CD4-positive, alpha-beta T cell (primary cell): ENCODE measurements around the gene SLC49A4. TPM values are rescaled to one million over a fixed set of nuclear protein-coding genes. Genes with fewer than 3 reads are reported as not detected.

ENCODE experiments used
- ATAC-seq: fragments of 200-7000 bp; cut with Tn5 transposase; one replicate; pipeline ENCODE4 v1.10.0; 2022; ENCODE audit warnings: mild to moderate bottlenecking; ENCODE audit not compliant: poor library complexity
- CTCF ChIA-PET: fragments of 350-600 bp; sonication (Branson Sonifier 250); formaldehyde crosslinking; loops from one replicate; lab custom pipeline; 2021; ENCODE audit warnings: antibody characterized with exemption, inconsistent platforms; lab: Charles Lee
- POLR2A ChIA-PET: fragments of 350-600 bp; sonication (Branson Sonifier 250); formaldehyde crosslinking; loops from one replicate; lab custom pipeline; 2021; ENCODE audit warnings: antibody characterized with exemption, inconsistent platforms; lab: Charles Lee
- DNase-seq, 14 experiments: peaks; one replicate each; pipeline ENCODE4 v3.0.0-alpha.2; 2013 to 2020; ENCODE audit warnings: mixed read lengths in 2 of 14
- H3K27ac ChIP-seq, 2 donors: one replicate each; pipeline versions ENCODE4 v1.5.1 to v1.7.0; 2013; ENCODE audit warnings: low read length in 2 of 2, low read depth in 1 of 2, mild to moderate bottlenecking in 1 of 2
- H3K27me3 ChIP-seq, 2 experiments: 1 replicate in 1 of 2; 2 replicates in 1 of 2; pipeline versions ENCODE4 v1.6.1 to v1.7.0; 2013; ENCODE audit warnings: low read length in 2 of 2, control low read depth in 1 of 2, mild to moderate bottlenecking in 1 of 2, moderate library complexity in 1 of 2; ENCODE audit not compliant: insufficient read depth in 2 of 2, control insufficient read depth in 1 of 2
- H3K36me3 ChIP-seq: one replicate; pipeline ENCODE4 v1.6.1; 2013; ENCODE audit warnings: low read length, control low read depth; ENCODE audit not compliant: insufficient read depth
- H3K4me1 ChIP-seq: one replicate; pipeline ENCODE4 v1.6.1; 2013; ENCODE audit warnings: low read length, control low read depth; ENCODE audit not compliant: insufficient read depth
- H3K4me3 ChIP-seq: one replicate; pipeline ENCODE4 v1.5.1; 2013; ENCODE audit warnings: mild to moderate bottlenecking, low read length, moderate library complexity
- H3K9me3 ChIP-seq, 2 experiments: 1 replicate in 1 of 2; 2 replicates in 1 of 2; pipeline versions ENCODE4 v1.6.1 to v1.7.0; 2013; ENCODE audit warnings: low read length in 2 of 2, mild to moderate bottlenecking in 2 of 2, control low read depth in 1 of 2, moderate library complexity in 1 of 2; ENCODE audit not compliant: control insufficient read depth in 1 of 2, insufficient read depth in 1 of 2
- H3K27ac Mint-ChIP-seq: one replicate; pipeline ENCODE4 v1.8.0; 2020; ENCODE audit warnings: mixed read lengths
- H3K27me3 Mint-ChIP-seq: one replicate; pipeline ENCODE4 v1.8.0; 2021; ENCODE audit warnings: mixed read lengths
- H3K36me3 Mint-ChIP-seq: one replicate; pipeline ENCODE4 v1.8.0; 2021; ENCODE audit warnings: low read depth, mixed read lengths
- H3K4me1 Mint-ChIP-seq: one replicate; pipeline ENCODE4 v1.8.0; 2021; ENCODE audit warnings: low read depth, mixed read lengths
- H3K4me3 Mint-ChIP-seq: one replicate; pipeline ENCODE4 v1.8.0; 2020; ENCODE audit warnings: mild to moderate bottlenecking, mixed read lengths
- H3K9me3 Mint-ChIP-seq: one replicate; pipeline ENCODE4 v1.8.0; 2020; ENCODE audit warnings: mixed read lengths
- intact Hi-C, 2 experiments: fragments of 100-400 bp; cut with DNase I in 1 of 2; cut with micrococcal nuclease in 1 of 2; formaldehyde crosslinking; loops; one replicate each; pipeline versions ENCODE4 v1.15.1 to v1.9.0; 2023 to 2025; cut with DNase I, micrococcal nuclease
- total RNA-seq, 174 experiments: library from RNA in 2 of 174; stranded (reverse) in 2 of 174; gene quantifications; one replicate each; pipeline ENCODE4 v1.2.3 and lab custom pipeline; 2021 to 2026
- TF ChIP-seq, protein P1 (sequence below): fragments of 200-600 bp; IDR thresholded peaks from one replicate; pipeline ENCODE4 v1.8.0; 2022; ENCODE audit warnings: antibody characterized with exemption, mild to moderate bottlenecking

SLC49A4 gene
- total RNA-seq, 2 experiments from 2014 or later, result 4.7 to 5.1 TPM

DNA sequence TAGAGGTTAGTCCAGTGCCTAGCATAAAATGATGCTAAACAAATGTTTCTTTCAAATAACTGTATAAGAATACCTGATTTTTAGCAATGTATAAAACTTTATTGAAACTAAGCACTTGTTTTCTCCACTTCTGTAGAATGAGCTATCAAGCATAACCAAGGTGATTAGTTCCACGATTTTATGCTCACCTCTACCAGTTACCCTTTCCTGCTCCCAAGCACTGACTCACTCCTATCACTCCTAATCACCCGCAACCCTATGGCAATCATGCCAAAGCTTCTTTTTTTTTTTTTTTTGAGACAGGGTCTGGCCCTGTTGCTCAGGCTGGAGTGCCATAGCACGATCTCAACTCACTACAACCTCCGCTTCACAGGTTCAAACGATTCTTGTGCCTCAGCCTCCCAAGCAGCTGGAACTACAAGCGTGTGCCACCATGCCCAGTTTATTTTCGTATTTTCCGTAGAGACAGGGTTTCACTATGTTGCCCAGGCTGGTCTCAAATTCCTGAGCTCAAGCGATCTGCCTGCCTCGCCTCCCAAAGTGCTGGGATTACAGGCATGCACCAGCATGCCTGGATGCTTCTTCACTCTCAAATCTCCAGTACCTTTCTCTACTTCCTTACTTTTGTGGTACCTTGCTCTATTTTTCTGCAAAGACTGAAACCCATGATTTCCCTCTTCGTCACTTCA, 5.1 kb upstream of the SLC49A4 start:
- Histone ChIP-seq H3K4me1 (peaks cover 17% of the 10 kb centered on the region), H3K4me3 (no peak overlapping the region), H3K27ac (no peak overlapping the region), H3K36me3 (peaks cover 10% of the 10 kb centered on the region), H3K9me3 (no peaks in the 10 kb centered on the region), H3K27me3 (no peaks in the 10 kb centered on the region)
- POLR2A ChIA-PET, result interaction anchor here (0.7 kb wide), 1 partner anchor 236 kb away, joined by 3 read pairs; no protein-coding TSS in a partner anchor
- no peaks in the 10 kb centered on the region for H3K27me3 Mint-ChIP-seq
- no peak overlapping the region for H3K27ac Mint-ChIP-seq
- ATAC-seq (no peak), DNase-seq (no peak)
- H3K4me3 Mint-ChIP-seq, result no peak overlapping the region
- TF ChIP-seq, protein P1, sequence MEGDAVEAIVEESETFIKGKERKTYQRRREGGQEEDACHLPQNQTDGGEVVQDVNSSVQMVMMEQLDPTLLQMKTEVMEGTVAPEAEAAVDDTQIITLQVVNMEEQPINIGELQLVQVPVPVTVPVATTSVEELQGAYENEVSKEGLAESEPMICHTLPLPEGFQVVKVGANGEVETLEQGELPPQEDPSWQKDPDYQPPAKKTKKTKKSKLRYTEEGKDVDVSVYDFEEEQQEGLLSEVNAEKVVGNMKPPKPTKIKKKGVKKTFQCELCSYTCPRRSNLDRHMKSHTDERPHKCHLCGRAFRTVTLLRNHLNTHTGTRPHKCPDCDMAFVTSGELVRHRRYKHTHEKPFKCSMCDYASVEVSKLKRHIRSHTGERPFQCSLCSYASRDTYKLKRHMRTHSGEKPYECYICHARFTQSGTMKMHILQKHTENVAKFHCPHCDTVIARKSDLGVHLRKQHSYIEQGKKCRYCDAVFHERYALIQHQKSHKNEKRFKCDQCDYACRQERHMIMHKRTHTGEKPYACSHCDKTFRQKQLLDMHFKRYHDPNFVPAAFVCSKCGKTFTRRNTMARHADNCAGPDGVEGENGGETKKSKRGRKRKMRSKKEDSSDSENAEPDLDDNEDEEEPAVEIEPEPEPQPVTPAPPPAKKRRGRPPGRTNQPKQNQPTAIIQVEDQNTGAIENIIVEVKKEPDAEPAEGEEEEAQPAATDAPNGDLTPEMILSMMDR, result no peak
- H3K4me1 Mint-ChIP-seq, result peaks cover 38% of the 10 kb centered on the region
- H3K9me3 Mint-ChIP-seq, result no peaks in the 10 kb centered on the region
- CTCF ChIA-PET, result interaction anchor here (0.7 to 1.2 kb wide), 2 partner anchors 93 to 406 kb away, joined by 3 to 4 read pairs; partner anchors contain the start of gene FAM162A
- peaks cover 30% of the 10 kb centered on the region for H3K36me3 Mint-ChIP-seq
- intact Hi-C loops, result loop anchor here in 1 of 2 experiments (2.0 to 10.0 kb wide), 10 partner anchors 102 to 1245 kb away; partner anchors contain the start of genes DTX3L, EAF2, FAM162A and HACD2

DNA sequence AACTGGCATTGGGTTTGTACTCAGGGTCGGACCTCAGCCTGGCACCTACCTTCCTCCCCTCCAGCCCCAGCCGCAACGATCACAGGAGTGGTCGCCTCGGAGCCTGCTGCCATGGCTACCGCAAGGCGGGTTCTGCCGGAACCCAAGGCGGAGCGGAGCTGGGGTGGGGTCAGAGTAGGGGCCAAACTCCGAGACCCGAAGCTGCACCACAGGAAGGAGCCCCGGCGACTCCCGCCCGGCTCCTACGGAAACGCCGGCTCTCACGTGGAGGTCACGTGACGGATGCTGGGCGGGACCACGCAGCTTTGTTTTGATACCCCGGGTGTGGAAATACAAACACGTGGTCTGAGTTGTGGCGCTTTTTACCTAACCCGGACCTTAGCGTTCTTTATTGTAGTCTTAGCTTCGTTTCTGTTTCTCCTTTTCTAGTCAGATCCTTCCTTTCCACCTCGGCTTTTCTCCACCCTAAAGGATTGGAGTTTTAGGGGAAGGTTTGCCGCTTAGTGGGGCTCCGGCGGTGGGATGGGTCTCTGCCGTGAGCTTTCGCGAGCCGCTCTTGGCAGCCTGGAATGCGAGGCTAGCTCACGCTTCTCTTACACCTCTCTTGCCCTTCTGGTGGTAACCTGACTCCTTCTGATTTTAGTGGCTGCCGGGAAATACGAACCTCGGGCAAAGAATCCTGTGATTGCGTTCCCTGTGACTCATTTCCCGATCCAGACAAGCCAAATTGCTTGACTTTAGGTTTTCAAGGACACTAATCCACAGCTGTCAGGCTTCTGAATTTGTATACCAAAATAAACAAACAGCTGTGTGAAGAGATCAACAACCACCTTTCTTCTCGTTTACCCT, 1.1 kb upstream of the SLC49A4 start, which contains the start of gene HSPBAP1:
Gene HSPBAP1 (minus strand): TSS at position 264 of the 849 bp plus-strand sequence. CDS start 151 bp downstream, at position 113.
- H3K27me3 ChIP-seq, result no peaks in the 10 kb centered on the region
- H3K27ac ChIP-seq, result peak within 1 kb of the TSS; percentile 75 to 84
- no peaks in the 10 kb centered on the region for H3K36me3 ChIP-seq
- H3K4me1 Mint-ChIP-seq, result peaks cover 37% of the 10 kb centered on the region
- TF ChIP-seq, protein P1, result no peak
- H3K27me3 Mint-ChIP-seq, result no peaks in the 10 kb centered on the region
- ChIA-PET POLR2A (interaction anchor here (0.7 to 2.0 kb wide), 16 partner anchors 10 to 1133 kb away, joined by 3 to 20 read pairs (median 6); partner anchors contain the start of genes DTX3L, FAM162A, HCLS1 and KPNA1), CTCF (interaction anchor here (1.0 kb wide), 1 partner anchor 39 kb away, joined by 4 read pairs; no protein-coding TSS in a partner anchor)
- peak within 1 kb of the TSS; percentile 68 for H3K4me3 ChIP-seq
- no peak within 1 kb of the TSS for H3K4me3 Mint-ChIP-seq
- peaks cover 37% of the 10 kb centered on the region for H3K4me1 ChIP-seq
- no peaks in the 10 kb centered on the region for H3K9me3 ChIP-seq
- ATAC-seq, result peak; percentile 69
- DNase-seq, result peak; percentile 76 to 95 (median 86)
- intact Hi-C loops, result loop anchor here in 1 of 2 experiments (2.0 to 10.0 kb wide), 10 partner anchors 106 to 1249 kb away; partner anchors contain the start of genes DTX3L, FAM162A, HACD2 and KPNA1
- peaks cover 17% of the 10 kb centered on the region for H3K36me3 Mint-ChIP-seq
- H3K9me3 Mint-ChIP-seq, result no peaks in the 10 kb centered on the region
- no peak within 1 kb of the TSS for H3K27ac Mint-ChIP-seq

DNA sequence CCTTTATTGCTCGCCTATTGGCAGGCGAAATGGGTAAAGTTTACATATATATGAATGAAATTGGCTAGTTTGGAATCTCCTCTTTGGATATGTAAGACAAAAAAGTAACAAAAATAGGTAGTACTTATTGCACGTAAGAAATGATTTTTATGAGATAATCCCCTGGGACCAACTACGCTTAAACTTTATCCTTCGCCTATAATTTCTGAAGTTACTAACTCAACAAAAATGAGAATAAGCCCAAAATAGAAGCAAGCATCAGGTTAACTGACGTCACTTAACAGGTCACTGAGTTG, 438 bp upstream of the SLC49A4 start:
- H3K27ac ChIP-seq, result peak overlapping the region; percentile 75 to 84
- H3K27ac Mint-ChIP-seq, result no peak overlapping the region

More for the DNA sequence above, 438 bp upstream of the SLC49A4 start:
- Histone ChIP-seq H3K27me3 (no peaks in the 10 kb centered on the region), H3K4me1 (peaks cover 37% of the 10 kb centered on the region), H3K4me3 (peak overlapping the region; percentile 68), H3K9me3 (no peaks in the 10 kb centered on the region), H3K36me3 (no peaks in the 10 kb centered on the region)
- ChIA-PET CTCF (no interaction called here), POLR2A (interaction anchor here (1.2 to 2.0 kb wide), 11 partner anchors 10 to 1134 kb away, joined by 3 to 20 read pairs (median 9); partner anchors contain the start of genes FAM162A, HCLS1, KPNA1 and MIX23)
- no peak overlapping the region for H3K4me3 Mint-ChIP-seq
- DNase-seq (no peak), ATAC-seq (no peak)
- peaks cover 32% of the 10 kb centered on the region for H3K4me1 Mint-ChIP-seq
- no peaks in the 10 kb centered on the region for H3K9me3 Mint-ChIP-seq
- TF ChIP-seq, protein P1, result no peak
- intact Hi-C loops, result loop anchor here in 1 of 2 experiments (5.0 to 10.0 kb wide), 9 partner anchors 107 to 1250 kb away; partner anchors contain the start of genes DTX3L, FAM162A, HACD2 and MIX23
- H3K27me3 Mint-ChIP-seq, result no peaks in the 10 kb centered on the region
- H3K36me3 Mint-ChIP-seq, result peaks cover 17% of the 10 kb centered on the region
